Left cardiac atrium (tissue), 4 donors: ENCODE results near the gene LEPR. TPM values are rescaled to one million over a fixed set of nuclear protein-coding genes. Genes with fewer than 3 reads are reported as not detected.
A peak's percentile ranks its signal among the peaks of the same experiment; 100 is the strongest.

Experiments used
- ATAC-seq, 2 donors: fragments of 200-7000 bp; cut with Tn5 transposase; one replicate each; pipeline ENCODE4 v1.9.1; 2020; ENCODE audit warnings: mild to moderate bottlenecking in 2 of 2, moderate library complexity in 2 of 2
- DNase-seq: peaks from one replicate; pipeline ENCODE4 v3.0.0-alpha.2; 2020
- intact Hi-C, 2 donors: fragments of 100-400 bp; cut with DNase I; formaldehyde crosslinking; loops; one replicate each; pipeline versions ENCODE4 v1.14.1 to v1.15.1; 2022 to 2023
- total RNA-seq, 2 donors: library from RNA; stranded (reverse); fragmentation: NEBNext Ultra II Directional; extraction: Animal tissue kit (Norgen Biotek cat#: 25700); gene quantifications; one replicate each; pipeline ENCODE4 v1.2.1, GENCODE V29; 2021
- donor health status: DM: no; HTN: yes; CAD: no.
- donor health status: DM: no; HTN: yes; CAD: no; lungs with severe emphysema.
- donor health status: DM: yes; HTN: yes; CAD: no.
- donor health status: Dilated cardiomyopathy.

Gene LEPR
- total RNA-seq, 2 donors from 2014 or later: 7.0 to 29.5 TPM

GRCh38 chr1:65467536-65467935 lies 47.1 kb downstream of the LEPR start:
- no peak for DNase-seq
- no peak for ATAC-seq
- intact Hi-C loops: no loop called here

DNA sequence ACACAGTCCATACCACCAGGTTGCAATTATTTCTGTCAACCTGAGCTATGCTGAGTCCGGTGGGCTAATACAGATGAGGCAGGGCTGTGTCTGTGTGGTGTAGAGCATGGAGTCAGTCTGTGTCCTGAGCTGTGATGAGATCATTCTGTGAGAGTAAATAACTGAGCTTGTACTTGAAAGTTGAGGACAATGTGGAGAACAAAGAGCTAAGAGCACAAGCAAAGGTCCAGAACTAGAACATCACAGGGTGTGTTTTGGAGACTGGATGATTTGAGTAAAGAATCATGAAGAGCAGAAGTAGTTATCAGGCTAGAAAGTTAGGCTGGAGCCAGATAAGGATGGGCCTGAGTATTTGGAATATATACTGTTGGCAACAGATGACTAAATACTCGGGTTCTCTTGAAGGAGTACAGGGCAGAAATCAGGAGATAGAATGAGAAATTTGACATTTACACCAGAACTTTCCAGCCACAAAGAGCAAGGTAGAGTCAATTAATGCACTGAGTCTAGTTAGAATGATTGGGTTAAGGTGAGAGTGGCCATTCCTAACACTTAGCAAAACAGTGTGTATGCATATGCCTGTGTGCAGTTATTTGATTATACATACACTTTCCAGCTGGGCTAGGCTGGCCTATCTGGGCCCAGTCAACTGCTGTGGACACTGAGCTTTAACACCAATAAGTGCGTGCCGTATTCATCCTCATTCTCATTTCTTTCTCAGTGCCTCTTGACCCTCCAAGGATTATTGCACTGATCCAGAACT lies 48.8 kb downstream of the LEPR start:
- intact Hi-C loops: no loop called here
- peak in 1 of 2 donors; percentile 14 for ATAC-seq
- no peak for DNase-seq

DNA sequence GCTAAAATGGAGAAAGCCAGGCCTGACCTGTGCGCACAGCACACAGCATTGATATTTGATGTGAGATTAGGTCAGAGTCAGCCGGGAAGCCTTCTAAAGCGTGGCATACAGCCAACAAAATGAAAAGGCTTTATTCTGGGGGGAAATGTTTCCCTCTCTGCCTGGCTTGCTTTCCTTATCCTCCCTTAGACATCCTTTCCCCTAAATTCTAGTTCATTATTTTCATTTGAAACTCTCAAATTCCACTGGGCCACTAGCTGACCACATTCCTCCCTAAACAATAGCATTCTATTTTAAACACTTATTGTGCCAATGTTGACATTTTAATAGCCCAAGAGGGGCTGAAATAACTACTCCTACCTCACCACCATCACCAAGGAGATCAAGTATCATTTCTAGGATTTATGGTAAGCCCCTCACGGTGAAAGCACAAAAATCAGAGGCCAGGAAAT lies 49.4 kb downstream of the LEPR start:
- ATAC-seq (peak; percentile 37 to 62), DNase-seq (no peak)
- intact Hi-C loops: no loop called here

Other genes starting within 250 kb of the LEPR start
- 10 to 100 TPM; 13.8 to 15.4 TPM for gene DNAJC6, start 111.1 kb upstream of the LEPR start, total RNA-seq
- 10 to 100 TPM; 55.0 to 57.5 TPM for gene LEPROT, start within 50 bp of the LEPR start, total RNA-seq